Fibroblast of peridontal ligament (primary cell): ENCODE results near the gene WNT3A.

Experiments used
- DNase-seq: peaks from one replicate; pipeline ENCODE4 v3.0.0-alpha.2; 2010; ENCODE audit errors: extremely low read depth

WNT3A gene

DNA sequence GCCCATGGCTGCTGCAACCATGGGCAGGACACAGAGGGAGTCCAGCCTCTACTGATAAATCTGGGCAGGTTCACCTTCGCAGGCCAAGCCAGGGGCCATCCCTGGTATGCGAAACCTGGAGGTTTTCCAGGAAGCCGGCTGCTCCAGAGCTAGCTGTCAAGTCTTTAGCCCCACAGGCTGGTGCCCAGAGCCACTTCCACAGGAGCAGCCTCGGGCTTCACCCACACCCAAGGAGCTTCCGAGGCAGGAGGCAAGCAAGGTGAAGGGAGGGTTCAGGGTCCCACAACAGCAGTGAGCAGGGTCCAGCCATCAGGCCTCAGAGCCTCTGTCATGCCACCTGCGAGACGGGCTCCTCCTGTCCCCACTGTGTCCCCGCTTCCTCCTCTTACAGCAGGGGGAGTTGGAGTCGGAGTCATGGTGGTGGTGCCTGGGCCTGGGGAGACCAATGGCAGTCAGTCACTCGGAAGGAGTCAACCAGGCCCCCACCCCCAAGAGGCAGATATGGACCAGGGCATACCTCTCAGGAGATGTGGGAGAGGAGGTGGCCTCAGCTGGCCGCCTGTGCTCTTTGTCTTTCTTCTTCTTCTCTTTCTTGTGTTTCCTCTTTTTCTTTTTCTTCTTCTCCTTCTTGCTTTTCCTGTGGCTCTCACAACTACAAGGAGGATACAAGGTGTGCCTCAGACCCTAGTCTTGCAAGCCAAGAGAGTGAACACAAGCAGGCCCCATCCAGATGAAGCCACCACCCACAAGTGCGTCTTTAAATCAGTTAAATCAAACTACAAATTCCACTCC lies 94.2 kb downstream of the WNT3A start:
- no peak for DNase-seq

DNA sequence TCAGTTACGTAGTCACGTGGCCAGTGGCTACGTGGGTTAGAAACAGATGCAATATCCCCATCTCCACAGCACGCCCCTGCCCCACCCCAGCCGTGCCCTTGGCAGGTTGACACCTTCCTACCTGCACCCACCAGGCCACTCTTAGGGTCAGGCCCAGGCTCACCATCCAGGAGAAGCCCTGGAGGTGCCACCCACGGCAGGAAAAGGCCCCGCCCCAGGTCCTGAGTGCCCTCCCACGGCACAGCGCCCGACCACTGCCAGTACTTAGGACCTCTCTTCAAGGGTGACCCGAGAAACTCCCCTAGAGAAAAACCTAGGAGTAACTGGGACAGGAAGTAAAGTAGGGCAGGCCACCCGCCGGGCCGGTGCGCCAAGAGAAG lies 94.8 kb downstream of the WNT3A start:
- no peak for DNase-seq

DNA sequence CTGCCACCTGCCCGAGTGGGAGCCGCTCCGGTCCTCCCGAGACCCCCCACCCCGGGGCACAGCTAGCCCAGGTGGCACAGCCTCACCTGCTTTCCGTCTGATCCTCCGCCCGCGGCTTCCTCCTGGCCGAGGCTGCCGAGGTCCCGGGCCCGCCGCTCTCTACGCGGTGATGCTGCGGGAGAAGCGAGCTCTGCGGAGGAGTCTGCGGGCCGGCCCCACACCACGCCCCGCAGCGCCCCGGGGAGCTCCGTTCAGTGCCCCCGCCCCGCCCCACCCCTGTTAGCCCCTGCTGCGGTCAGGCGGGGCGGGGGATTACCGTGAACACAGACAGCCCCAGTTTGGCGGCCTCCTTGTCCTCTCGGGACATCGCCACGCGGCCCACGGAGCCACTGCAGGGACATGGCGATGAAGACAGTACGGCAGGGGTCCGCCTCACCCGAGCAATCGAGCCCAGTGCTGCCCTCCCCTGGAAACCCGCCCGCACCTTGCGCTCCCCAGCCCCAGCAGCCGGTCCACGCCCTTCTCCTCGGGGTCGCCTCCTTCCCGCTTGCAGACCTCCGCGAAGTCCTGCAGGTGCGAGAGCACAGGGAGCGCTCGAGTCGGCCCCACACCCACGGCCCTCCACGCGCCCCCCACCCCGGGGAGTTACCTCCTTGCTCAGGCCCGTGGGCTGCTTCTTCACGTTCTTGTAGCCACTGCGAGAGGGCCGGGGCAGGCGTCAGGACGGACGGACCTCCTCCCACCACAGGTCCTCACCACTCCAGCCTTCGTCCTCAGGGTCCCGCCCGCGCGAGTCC lies 95.4 kb downstream of the WNT3A start:
- DNase-seq, result no peak

DNA sequence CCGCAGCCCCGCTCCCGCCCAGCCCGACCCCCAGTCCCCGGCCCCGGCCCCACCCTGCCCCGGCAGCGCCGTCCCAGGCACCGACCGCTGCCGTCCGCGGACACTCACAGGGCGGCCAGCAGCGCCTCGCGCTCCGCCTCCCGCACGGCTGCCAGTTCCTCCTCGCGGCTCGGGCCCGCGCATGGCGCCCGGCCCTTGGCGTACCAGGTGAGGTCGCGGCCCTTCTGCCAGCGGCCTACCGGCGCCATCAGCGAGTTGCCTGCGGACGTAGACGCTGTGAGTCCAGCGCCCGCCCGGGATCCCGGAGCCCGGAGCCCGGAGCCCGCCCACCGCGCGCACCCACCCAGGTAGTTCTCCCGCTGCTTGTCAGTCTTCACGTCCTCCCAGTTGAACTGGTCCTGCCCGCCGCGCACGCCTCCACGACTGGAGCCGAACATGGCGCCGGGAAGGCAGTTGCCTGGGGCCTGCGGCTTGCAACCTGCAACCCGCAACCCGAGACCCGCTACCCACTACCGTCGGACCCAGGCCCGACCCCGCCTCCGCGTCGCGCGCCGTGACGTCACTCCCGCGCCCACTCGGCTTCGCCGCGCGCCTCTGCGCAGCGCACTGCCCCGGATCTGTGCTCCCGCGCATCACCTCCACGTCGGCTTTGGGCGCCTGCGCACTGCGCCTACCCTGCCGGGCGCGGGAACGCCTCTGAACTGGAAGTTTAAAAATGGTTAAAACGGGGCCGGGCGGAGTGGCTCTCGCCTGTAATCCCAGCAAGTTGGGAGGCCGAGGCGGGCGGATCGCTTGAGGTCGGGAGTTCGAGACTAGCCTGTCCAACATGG lies 96.2 kb downstream of the WNT3A start, which contains the start of gene C1orf35:
TSS of gene C1orf35 (minus strand) at position 535 of the 830 bp plus-strand sequence. CDS start at position 437, 98 bp downstream.
- peak; percentile 86 for DNase-seq

DNA sequence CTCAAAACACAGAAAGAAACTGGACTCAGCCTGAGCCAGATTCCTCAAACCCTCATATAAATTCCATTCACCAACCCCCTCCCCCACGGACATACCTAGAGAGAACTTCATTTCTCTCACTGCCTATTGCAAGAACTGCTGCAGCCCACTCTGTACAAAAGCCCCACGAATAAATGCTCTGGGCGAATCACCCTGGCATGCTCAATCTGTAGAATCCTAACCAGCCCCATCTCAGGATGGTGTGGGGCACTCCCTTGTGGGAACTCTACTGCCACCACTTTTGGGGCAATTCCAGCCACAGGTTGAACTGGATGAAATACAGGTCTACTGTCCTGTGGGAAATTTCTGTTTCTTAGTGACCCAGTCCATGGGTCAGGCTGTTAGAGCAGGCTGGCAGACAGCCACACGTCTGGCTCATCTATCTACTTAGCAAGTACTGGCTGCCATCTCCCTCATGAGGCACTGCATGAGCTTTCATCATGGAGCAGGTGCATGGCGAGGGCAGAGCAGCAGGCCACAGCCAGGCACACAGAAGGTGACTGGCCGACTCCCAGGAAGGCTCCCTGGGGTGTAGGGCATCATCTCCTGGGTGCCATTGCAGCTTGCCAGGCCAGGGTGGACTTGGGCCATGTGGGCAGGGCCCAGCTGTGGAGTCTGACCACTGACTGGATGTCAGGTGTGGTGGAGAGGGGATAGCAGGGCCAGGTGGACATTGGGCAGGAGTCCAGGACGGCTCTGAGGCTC lies 97.9 kb downstream of the WNT3A start:
- DNase-seq, result no peak

DNA sequence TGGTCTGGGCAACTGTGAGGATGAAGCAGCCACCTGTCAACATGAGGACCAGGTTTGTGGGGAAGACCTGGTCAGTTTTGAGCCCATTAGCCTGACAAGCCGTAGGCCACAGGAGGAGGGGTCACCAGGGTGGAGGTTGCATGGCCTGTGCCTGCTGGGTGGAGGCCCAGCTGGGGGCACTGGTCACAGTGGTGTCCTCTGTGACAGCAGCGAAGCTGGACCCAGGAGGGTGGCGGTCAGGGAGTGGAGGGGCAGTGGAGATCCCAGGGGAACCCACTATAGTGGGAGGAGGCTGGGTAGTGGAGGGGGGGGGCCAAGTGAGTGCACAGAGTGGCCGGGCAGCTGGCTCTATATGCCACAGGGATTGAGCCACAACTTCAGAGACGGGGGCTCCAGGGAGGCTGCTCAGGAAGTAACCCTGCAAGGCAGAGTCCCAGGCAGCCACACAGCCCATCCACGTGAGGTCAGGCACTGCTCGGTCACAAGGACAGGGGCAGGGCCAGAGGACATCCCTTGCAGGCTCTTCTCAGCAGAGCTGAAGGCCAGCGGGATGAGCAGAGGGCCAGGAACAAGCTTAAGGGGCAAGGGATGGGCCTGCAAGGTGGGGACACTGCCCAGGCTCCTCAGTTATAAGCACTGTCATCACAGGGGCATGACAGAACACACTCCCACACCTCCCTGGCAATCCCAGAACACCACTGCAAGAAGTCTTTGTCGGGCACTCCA lies 98.6 kb downstream of the WNT3A start:
- no peak for DNase-seq

DNA sequence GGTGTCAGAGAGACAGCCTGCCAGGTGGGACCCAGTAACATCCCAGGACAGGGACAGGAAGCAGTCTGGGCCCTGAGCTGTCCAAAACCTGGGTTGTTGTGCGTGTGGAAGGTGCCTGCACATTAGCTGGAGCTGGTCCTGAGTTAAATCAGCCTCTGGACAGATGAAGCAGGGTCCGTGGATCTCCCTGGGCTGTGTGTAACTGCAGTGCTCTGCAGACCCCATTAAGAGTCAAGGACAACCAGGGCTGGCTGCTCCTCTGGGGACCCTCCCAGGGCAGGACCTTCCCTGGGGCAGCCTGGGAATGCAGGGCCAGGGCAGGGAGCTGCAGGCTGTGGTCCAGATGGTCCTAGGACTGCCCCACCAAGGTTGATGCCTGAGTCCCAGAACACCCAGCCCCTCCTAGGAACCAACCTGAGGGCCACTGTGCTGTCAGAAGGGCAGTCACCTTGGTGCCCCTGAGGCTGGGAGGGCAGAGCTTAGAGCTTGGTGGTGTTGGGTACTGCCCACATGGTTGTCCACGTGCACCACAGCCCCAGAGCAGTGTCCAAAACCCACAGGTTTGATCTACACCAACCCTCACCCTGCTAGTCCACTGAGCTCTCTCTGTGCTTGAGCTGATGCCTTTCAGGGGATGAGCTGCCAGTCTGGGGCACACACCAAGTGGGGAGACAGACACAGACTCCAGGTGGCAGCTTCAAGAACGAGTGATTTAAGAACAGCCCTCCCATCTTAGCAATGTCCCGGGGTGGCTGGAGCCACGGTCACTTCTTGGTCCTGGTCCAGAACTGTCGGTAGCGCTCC lies 99.4 kb downstream of the WNT3A start:
- DNase-seq, result no peak

DNA sequence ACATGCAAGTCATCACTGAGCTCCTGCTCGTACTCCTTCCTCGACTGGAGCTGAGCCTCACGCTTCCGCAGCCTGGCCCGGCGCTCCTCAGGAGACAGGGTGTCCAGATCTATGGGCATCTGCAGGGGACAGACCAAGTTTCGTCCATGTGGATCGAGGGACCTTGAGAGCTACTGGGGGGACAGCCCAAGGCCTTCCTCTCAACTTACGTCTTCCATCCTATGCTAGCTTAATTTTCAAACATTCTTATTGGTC lies 99.9 kb downstream of the WNT3A start:
- no peak for DNase-seq

DNA sequence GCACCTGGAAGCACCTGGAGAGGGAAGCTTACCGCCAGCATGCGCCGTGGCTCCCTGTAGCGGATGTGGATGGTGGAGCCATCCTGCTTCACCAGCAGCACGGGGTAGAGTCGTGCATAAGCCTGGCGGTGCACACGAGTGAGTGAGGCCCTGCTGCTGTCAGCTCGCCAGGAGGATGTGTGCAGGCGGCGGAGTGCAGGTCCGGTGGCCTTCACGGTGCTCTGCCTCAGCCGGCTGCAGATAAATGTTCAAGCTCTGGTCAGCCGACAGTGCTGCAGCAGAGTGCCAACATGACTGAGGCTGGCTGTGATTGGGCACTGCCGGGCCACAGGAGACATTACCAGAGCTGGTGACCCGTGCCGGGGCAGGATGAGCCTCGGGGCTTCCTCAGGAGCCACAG lies 100.8 kb downstream of the WNT3A start:
- no peak for DNase-seq

DNA sequence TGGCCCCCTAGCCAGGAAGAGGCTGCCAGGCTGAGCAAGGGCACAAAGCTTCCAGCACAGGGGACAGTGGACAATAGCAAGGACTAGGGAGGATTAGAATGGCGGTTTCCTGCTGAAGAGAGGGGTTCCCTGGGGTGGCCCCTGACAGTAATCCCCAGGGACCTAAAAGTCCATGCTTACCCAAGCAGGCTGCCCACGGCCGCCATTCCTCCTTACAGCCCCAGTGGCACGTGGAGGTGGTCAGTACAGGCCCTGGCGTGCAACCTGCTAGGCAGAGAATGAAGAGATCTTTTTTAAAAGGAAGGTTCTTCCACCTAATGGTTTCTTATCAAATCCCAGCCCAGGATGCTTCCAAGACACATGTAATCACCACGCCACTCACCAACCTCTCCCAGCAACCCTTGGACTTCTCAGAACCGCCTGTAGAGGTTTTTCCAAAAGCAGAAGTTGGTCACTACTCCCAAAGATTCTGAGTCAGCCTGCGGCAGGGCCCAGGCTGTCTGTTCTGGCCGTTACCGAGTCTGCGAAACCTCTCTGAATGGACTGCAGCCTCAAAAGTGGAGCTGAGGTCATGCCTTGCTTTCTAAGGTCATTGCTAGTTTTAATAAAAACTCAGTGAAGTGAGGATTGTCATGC lies 101.4 kb downstream of the WNT3A start:
- DNase-seq, result no peak

DNA sequence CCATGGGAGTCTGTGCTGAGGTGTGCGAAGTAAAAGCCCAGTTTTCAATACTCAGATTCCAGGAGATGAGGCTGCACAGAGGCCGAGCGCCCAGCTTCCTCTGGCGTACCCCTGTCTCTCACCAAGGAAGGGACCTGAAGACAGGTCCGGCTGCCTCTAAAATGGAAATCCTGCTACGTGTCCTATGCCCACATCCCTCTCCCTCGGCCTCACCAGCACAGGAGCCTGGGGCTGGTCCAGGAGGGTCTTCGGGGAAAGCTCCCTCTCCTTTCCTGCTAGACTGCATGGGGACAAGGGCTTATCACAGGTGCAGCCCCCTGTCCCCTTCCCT lies 101.9 kb downstream of the WNT3A start:
- DNase-seq, result no peak

DNA sequence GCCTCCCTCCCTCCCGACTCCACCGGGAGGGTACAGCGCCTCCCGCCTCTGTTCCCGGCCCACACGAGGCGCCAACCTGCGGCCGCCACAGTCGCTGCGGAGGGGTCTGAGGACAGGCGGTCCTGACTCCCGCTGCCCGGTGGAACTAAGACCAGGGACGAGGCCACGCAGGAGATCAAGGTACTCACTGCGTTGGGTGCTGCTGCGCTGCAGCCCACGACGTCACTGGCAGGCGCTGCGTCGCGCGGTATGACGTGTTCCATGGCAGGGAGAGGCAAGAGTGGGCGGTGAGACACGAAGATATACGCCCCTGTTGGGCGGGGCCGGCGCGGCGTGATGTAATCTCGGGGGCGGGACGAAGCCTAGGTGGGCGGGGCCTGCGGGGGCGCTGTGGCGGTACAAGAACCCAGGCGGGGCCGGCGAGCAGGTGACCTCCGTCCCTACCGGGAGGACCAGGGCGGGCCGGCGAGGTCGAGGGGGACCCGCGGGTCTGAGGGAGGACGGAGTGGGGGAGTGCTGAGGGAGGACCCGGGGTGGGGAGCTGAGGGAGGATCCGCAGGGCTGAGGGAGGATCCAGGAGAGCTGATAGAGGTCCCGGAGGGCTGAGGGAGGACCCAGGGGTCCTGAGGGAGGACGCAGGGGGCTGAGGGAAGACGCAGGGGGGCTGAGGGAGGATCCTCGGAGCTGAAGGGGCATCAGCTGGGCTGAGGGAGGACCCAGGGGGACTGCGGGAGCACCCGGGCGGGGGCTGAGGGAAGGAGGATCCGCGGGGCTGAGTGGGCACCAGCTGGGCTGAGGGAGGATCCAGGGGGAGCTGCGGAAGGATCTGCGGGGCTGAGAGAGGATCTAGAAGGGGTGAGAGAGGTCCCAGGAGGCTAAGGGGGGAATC lies 102.5 kb downstream of the WNT3A start, which contains the start of gene MRPL55:
TSS of gene MRPL55 (minus strand) at position 227 of the 889 bp plus-strand sequence. CDS start 1,039 bp downstream, outside the sequence.
- DNase-seq, result peak; percentile 93

DNA sequence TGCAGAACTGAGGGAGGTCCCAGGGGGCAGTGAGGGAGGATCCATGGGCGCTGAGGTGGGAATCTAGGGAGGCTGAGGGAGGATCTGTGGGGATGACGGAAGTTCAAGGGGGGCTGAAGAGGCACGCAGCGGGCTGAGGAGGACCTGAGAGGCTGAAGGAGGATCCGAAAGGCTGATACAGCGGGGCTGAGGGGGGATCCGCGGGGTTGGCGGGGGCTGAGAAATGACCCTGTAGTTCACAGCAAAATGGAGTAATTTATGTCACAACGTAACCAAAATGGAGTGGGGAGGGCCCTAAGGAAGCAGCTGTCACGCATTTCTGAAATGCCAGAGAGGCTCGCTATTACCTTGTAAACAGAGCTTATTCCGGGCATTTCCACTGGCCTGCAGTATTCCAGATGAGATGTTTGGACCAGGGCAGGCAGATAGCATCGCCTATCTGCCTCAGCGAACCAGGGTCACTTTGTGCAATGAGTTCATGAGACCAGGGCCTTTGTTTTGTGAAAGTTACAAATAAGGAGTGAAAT lies 103.2 kb downstream of the WNT3A start:
- DNase-seq, result peak; percentile 34

DNA sequence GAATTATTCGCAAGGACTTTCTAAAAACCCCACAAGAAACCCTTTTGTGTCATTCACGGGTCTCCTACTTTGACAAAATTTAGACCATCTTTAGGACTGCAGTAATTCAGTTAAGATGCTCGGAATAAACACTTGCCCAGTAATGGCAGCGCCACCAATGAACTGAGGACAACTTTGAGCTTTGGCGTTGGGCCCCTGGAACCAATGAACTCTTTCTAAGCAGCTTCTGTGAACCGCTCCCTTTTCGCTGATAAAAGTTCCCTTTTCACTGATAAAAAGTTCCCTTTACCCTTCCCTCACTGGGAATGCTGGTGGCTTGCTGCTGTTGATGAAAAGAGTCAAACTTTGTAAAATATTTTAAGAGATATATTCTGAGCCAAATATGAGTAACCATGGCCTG lies 103.8 kb downstream of the WNT3A start:
- DNase-seq, result no peak
